Stimulated activated naive CD8-positive, alpha-beta T cell treated with anti-CD3 and anti-CD28 coated beads, Interleukin-15, Interleukin-2, amounts not matched to agents 100 U/mL and 50 U/mL, for 24 hours (primary cell): Measurements from ENCODE around the gene MAGI3.

Experiments
- ATAC-seq: fragments of 150-1000 bp; cut with Tn5 transposase; one replicate; pipeline ENCODE4 v1.10.0; 2021
- DNase-seq: peaks from one replicate; pipeline ENCODE4 v3.0.0; 2021

MAGI3 gene

DNA sequence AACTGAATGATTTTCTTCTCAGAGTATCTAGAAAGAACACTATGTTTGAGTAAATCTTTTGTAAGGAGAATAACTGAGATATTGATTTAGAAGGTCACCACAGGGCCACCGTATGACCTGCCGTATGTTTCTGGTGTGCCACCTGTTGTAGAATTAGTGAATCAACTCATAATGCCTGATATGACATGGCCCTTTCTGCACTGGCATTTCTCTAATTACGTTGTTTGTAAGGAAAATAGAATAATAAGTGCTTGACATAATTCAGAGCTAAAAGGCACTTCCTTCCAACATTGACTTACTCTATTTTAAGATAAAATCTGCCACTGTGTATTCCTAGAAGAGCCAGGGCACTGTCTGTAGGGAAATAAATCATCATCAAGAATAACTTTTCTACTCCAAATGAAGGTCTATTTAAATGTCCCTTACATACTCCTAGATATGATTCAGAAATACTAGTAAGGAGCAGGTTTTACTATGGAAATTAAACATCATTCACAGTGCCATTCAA, 267.3 kb downstream of the MAGI3 start:
- DNase-seq = no peak

DNA sequence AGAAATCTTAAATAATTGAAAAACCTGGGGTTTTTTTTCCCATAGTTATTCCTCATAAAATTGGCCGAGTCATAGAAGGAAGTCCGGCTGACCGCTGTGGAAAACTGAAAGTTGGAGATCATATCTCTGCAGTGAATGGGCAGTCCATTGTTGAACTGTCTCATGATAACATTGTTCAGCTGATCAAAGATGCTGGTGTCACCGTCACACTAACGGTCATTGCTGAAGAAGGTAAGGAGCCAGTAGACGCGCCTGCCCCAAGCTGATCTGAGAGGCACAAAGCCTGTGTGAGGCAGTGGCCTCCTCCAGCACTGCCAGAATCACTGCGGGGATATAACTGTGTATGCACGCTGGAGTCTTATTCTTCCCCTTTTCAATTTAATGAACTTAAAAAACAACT, 268.7 kb downstream of the MAGI3 start:
- ATAC-seq (no peak), DNase-seq (no peak)

More for the DNA sequence above, 267.3 kb downstream of the MAGI3 start:
- no peak for ATAC-seq

DNA sequence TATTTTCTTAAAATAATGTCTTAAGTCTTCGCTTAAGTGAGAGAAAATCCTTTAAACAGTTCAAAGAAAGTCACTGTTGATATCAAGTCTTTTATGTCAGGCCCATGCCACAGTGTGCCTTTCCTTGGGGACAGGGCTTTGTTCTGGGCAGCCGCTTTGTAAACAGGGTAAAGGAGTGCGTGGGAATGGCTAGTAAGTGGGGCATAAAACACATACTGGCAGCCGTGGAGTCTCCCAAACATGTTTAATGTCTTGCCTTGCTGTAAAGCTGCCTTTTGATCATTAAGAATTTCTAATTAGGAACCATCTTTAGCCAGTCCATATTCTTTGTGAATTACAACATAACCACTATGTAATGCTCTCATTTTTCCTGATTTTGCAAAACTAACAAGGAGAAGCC, 269.2 kb downstream of the MAGI3 start:
- no peak for ATAC-seq
- no peak for DNase-seq

DNA sequence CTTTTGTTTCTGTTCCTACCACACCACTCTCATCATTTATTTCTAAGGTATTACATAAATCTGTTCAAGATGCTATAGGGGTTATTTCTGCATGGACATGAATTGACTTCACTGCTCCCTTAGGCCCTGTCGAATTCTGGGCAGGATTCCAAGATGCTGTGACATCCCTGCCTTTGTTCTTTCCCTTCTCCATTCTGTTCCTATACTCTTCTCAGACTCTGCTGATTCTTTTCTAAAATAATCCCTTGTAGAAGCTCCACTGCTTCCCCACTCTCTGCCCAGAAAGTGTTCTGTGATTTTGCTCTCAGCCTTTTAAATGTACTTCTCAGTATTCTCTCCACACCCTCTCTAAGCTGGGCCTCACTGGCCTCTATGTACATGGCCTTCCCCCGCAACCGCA, 269.8 kb downstream of the MAGI3 start:
- no peak for ATAC-seq
- DNase-seq = no peak

DNA sequence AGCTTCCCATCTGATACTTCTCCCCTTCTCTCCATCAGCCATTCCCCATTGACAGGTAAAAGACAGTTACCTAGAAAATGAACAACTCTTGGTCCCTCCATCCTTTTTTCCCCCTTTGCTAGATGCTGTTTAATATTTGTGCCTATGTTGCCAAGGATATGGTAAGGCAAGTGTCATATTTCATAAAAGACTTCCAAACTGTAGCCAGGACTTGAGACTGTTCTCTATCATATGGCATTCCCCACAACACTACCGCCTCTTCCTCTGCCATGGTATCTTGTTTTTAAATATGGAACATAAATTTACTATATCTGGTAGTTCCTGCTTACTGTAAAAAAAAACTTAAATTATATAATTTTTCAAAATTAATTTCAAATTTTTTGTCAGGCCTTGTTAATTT, 271.8 kb downstream of the MAGI3 start:
- DNase-seq = no peak

DNA sequence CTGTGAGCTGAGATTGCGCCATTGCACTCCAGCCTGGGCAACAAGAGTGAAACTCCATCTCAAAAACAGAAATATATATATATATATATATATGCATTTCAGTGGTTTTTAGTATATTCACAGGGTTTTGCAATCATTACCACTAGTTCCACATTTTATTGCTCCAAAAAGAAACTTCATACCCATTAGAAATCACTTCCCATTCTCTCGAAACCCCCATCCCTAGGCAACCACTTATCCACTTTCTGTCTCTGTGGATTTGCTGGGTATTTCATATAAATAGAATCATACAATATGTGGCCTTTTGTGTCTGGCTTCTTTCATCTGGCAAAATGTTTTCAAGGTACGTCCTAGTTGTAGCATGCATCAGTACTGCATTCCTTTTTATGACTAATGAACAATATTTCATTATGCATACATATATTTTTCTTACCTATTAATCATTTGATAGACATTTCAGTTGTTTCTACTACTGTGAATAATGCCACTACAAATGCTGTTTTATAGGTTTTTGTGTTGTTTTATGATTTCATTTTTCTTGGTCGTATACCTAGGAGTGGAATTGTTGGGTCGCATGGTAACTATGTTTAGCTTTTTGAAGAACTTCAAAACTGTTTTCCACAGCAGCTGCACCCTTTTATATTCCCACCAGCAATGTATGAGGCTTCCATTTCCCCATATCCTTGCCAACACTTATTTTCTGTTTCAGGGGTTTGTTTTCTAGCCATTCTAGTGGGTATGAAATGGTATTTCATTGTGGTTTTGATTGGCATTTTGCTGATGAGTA, 273.0 kb downstream of the MAGI3 start:
- no peak for DNase-seq
- ATAC-seq = no peak

More for the DNA sequence above, 271.8 kb downstream of the MAGI3 start:
- no peak for ATAC-seq

DNA sequence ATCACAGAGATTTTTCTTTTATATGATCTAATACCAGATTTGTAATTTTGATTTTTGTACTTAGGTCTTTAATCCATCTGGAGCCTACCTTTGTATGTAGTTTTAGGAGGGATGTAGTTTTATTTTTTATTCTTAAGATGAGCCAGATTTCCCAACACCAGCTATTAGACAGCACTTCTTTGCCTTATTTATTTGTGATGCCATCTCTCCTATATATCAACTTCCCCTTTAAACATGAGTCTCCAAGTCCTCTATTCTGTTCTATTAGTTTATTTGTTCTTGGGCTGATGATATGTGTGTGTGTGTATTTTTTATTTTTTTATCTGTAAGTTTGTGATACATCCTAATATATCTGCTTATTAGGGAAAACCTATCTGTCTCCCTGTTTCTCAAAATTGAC, 274.8 kb downstream of the MAGI3 start:
- no peak for DNase-seq
- ATAC-seq = no peak

DNA sequence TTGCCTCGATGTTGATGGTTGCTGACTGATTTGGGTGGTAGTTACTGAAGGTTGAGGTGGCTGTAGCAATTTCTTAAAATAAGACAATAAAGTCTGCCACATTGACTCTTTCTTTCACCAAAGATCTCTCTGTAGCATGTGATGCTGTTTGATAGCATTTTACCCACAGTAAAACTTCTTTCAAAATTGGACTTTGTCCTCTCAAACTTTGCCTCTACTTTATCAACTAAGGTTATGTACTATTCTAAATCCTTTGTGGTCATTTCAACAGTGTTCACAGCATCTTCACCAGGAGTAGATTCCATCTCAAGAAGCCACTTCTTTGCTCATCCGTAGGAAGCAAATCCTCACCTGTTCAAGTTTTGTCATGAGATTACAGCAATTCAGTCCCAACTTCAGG, 275.8 kb downstream of the MAGI3 start:
- ATAC-seq (no peak), DNase-seq (no peak)

DNA sequence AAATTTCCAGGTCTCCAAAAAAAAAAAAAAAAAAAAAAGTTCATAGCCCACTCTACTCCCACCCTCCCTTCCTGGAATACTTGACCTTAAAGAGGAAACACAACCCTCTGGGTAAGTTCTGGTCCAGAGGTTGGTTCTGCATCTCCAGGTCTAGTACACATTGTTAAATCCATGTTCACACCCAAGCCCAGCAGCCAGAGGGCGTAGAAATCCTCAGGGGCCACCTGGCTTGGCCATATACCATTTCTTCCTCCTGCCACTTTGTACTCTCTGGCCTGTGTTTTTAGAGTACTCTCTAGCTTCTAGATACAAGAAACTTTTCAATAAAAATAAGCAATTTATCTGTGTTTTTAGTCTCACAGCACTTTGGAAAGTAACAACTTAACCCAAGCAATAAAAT, 279.7 kb downstream of the MAGI3 start:
- no peak for DNase-seq

DNA sequence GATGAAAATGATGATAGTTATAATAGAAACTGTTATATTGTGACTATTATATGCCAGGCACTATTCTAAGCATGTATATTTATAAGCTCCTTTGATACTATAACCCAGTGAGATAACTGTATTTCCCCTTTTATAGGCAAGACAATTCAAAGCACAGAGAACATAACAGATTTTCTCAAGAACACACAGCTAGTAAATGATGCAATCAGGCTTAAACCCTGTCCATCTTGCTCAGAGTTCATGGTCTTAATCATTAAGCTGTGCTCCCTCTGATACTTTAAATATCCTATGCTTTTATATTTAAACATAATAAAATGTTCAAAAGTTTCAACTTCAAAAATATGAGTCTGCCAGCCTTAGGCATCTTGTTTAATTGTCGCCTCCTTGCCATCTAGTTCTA, 280.3 kb downstream of the MAGI3 start:
- DNase-seq (no peak), ATAC-seq (no peak)

More for the DNA sequence above, 279.7 kb downstream of the MAGI3 start:
- no peak for ATAC-seq

DNA sequence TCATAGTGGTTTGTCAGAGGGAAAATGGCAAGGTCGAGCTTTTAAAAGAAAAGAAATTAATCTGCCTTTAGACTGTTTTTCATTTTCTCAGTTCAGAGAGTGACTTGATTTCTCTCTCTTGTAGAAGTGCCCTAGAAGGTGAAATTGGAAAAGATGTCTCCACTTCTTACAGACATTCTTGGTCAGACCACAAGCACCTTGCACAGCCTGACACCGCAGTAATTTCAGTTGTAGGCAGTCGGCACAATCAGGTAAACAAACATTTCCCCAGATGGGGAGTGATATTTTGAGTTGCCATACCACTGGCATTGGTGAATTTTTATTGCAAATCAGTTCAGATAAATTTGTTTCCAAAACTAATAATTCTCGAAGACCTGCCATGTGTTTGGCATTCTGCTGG, 282.2 kb downstream of the MAGI3 start:
- ATAC-seq (no peak), DNase-seq (no peak)

DNA sequence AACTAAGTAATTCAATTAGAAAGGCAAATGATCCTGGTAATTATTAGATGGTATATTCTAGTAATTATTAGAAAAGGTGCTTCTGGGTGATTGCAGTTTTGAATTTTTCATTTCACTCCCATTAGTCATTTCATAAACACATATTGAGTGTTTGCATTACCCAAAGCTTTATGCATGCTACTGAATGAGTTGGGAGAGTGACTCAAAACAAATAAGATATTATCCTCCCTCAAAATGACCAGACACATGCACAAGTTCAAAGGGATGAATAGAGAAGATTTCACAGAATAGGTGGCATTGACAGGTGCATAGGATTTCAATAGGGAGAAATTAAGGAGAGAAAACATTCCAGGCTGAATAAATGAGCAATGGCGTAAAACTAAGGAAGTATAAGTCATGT, 284.3 kb downstream of the MAGI3 start:
- no peak for DNase-seq
- no peak for ATAC-seq

DNA sequence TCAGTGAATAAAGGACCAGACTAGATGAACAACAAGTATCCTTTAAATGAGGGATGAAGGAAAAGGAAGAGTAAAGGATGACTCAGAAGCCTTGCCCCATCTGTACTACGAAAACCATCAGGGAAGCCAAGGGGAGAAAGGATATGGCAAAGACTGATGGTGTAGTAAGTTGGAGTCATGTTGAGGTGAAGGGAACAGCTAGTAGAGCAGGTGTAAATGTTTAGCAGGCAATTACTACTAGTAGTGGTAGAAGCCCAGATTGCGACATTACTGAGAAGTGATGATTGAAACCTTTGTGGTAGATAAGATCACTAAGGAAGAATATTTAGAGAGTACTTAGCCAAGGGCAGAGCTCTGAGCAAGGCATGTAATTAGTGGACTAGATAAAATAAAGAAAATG, 285.0 kb downstream of the MAGI3 start:
- DNase-seq (no peak), ATAC-seq (no peak)

DNA sequence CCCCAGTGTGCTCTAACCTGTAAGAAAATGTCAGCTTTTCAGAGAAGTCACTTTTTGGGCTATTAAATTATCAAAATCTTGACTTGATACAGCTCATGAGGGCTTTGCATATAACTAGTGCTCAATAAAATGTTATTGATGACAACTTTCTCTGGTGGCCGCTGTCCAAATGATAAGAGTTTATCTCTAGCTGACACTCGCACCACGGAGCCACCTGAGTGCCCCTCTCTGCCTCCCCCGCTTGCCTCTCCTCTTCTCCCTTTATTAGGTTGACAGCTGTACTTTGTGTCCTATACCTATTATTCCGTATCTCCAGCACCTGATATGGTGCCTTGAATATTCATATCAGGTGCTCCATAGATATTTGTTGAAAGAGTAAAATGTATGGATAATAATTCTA, 286.2 kb downstream of the MAGI3 start:
- no peak for ATAC-seq
- DNase-seq = no peak

DNA sequence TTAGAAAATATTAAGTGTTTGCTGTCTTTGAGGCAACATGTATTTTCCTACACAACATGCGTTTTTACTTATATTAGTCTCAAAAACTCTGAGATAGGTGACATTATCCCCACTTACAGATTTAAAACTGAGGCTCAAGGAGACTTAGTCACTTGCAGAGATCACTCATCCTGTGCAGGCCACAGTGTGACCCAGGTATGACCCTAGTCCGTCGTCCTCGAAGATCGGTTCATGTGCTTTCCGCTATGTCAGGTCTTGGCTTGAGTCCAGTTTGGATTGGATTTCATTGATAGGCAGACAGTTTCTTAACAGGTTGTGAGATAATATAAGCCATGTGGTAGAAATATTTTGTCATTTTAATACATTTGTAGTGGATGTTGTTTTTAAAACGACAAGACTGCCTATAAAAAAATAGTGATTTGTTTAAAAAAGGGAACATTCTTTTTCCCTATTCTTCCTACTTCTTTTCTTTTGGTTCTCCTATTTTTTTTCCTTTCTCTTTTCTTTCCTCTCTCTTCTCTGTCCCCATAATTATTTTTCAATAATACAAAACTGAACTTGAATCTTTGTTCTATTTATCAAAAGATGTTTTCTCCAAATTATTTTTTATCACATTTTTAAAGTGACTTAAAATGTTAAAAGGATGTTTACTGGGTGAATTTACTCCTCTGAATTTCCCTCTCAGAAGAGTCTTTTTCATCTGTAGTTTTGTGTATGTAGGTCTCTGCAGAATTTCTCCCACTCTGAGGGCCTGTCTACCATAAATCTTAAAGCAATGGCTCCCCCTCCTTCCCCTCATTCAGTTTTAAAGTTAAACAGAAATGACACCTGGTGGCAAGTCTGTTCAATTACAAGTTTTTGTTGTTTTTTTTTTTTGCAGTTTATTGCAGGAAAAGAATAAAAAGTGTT, 287.2 kb downstream of the MAGI3 start:
- ATAC-seq = no peak

DNA sequence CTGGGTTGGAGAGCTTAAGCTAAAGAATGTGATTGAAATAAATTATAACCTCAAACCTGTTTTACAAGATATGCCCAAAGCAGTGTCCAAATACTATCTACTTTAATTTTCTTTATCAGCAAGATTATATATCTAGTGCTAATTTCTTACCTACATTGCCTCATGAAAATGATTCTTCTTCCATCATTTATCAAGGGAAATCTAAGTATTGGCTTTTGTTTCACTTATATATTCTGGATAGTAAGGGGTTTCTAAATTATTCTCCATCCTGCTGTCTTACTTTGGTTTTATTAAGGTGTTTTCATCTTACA, 287.8 kb downstream of the MAGI3 start:
- DNase-seq (no peak), ATAC-seq (no peak)

More for the DNA sequence above, 287.2 kb downstream of the MAGI3 start:
- DNase-seq = no peak

DNA sequence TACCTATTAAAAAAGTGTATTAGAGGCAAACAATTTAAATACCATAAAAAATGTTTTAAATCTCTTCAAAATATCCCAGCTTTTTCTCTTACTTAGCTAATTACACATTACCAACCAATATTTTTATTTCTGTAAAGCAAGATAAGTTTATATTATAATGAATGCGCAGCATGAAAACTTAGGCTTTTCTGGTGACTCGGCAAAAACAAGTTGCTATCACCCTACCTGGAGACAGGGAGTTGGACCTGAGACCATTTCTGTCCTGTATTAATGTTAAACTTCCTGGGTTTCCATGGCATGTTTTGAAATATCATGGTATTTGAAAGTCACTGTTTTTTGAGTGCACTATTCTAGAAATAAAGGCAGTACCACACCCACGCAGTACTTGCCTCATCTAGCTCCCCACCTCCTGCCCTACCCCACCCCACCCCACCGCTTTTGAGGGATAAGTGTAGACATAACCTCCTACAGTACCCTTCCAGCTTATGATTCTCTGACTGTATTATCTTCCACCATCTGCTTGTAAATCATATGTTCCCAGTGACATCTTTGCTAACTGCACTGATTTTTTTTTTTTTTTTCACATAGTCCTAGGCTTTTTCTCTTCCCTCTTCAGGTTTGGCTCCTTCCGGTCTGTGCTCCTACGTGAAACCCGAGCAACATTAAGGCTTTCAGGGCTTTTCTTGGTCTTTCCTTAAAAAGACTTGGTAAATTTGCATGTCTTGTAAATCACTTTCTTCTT, 291.5 kb downstream of the MAGI3 start:
- DNase-seq (no peak), ATAC-seq (no peak)

DNA sequence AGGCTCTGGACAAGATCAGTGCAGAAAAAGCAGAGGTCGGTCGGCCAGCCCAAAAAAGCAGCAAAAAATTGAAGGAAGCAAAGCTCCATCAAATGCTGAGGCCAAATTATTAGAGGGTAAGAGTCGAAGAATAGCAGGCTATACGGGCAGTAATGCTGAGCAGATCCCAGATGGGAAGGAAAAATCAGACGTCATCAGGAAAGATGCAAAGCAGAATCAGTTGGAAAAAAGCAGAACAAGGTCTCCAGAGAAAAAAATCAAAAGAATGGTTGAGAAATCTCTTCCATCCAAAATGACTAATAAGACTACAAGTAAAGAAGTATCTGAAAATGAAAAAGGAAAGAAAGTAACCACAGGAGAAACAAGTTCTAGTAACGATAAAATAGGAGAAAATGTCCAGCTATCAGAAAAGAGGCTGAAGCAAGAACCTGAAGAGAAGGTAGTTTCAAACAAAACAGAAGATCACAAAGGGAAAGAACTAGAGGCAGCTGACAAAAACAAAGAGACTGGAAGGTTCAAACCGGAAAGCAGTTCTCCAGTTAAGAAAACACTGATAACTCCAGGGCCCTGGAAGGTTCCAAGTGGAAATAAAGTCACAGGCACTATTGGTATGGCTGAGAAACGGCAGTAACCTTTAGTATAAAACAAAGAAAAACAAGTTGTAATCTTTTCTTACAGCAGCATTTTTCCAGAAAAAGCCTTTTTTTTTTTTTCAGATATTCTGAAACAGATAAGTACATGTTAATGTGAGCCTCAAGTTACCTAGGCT, 293.3 kb downstream of the MAGI3 start:
- no peak for ATAC-seq
- DNase-seq = no peak

DNA sequence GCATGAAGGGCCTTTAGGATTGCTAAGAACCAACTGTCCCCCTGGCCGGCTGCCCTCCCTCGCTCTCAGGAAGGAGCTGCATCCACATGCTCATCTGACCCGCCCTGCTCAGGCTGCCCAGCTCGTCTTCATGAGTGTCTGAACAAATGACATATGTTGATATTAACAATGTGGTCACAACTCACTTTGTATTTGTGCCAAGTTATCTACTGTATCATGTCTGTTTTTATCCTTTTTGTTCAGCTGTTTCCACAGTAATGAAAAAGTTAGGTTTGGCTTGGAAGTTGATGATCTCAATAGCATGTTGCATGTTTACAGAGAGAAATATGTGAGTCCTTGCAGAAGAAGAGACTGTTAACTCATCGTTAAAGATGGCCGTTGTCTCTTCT, 293.8 kb downstream of the MAGI3 start:
- no peak for ATAC-seq
- DNase-seq = no peak

DNA sequence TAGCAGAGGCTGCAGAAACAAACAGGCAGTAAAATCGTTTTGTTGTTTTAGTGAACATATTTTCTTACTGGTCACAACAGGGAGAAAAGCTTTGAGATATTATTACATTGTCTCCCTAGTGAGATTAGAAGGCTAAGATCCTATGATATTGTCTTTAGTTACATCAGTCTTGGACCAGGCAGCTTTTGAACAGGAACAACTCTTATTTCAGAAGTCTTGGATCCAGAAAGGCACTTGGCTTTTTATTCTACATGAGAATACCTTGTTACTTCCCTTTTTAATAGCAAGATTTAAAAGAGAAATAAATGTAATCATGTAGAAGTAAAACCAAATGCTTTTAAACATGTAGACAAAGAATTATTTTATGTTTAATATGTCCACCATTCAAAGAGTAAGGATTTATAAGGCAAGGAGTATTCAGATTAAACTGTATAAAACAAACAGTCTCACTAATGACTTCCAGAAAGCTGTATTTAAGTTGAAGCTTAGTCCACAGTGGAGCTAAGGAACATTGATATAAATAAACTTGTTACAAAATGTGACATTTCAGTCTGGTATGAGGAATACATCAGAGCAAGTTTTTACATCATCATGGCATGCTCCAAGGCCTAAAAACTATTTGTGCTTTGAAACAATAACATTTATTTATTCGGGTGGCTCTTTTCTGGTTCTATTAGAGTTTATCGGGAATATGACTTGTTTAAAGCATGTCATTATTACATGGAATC, 296.7 kb downstream of the MAGI3 start:
- no peak for DNase-seq
- no peak for ATAC-seq

DNA sequence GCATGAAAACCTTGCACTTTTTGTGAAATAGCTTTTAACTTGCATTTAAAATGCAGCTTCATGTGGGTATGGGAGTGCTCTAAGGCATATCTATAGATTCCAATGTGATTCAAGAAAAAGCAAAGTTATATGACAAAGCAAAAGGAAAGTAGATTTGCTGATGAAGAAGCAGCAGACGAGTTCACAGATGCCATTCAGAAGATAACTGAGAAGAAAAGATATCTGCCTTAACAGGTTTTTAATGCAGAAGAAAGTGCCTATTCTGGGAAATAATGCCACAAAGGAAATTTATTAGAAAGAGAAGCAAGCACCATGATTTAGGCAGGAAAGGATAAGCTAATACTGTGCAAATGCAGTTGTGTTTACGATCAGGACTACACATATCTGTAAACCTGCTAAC, 300.9 kb downstream of the MAGI3 start:
- no peak for ATAC-seq
- DNase-seq = no peak
